ENCODE results near the gene PARVA.

DNA sequence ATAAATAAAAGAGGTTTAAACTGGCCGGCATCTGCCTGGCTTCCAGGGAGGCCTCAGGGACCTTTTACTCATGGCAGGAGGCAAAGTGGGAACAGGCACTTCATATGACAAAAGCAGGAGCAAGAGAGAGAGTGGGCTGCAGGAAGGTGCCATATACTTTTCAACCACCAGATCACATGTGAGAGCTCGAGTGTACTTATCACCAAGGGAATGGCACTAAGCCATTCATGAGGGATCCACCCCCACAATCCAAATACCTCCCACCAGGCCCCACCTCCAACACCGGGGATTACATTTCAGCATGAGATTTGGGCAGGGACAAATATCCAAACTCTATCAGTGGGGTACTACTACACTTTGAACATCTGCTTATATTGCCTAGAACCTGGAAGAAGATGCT lies 126.5 kb downstream of the PARVA start:
- no peak for TF ChIP-seq CBFA2T3 (IDR thresholded peaks at IDR 0.05)
- TF ChIP-seq RBM22 (IDR thresholded peaks at IDR 0.05; ENCODE audit: low read depth, low read length, poor library complexity, severe bottlenecking), result no peak

Measured in K562 (cell line).